Suprapubic skin (tissue), 4 donors: Measurements from ENCODE around the gene NLGN4X.

Experiments
- EP300 ChIP-seq: sonication (generic); formaldehyde crosslinking; IDR thresholded peaks from one replicate; pipeline ENCODE4 v1.6.1; 2017; ENCODE audit warnings: antibody characterized with exemption
- POLR2A ChIP-seq, 2 donors: fragments of 450-650 bp; IDR thresholded peaks; one replicate each; pipeline ENCODE4 v1.6.1; 2017; ENCODE audit warnings: antibody characterized with exemption in 2 of 2, mild to moderate bottlenecking in 2 of 2, moderate library complexity in 2 of 2
- POLR2AphosphoS5 ChIP-seq, 3 donors: sonication (generic); formaldehyde crosslinking; IDR thresholded peaks; one replicate each; pipeline ENCODE4 v1.6.1; 2017; ENCODE audit warnings: antibody characterized with exemption in 3 of 3

DNA sequence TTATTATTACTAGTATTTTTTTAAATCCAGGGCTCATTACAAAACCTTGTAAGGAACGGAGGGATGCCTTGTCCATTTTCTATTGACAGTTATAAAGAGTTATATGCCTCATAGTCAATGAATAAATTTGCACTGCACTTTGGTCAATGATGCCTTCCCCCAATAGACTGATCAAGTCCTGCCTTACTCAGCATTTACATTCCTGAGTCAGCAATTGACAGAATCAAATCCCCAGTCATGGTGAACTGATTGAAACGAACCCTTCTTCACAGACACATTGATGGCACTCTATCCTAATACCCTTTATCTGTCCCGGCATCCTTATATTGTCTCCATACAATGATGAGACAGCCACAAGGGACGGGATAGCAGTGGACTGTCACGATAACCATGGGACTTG, 213.2 kb downstream of the NLGN4X start:
- TF ChIP-seq EP300 = no peak
- no peak for TF ChIP-seq POLR2AphosphoS5 (IDR thresholded peaks at IDR 0.05)
- TF ChIP-seq POLR2A (IDR thresholded peaks at IDR 0.05) = no peak
